HG02973 (cell line): ENCODE results near the gene KIF1B.
"Not testable (repeated sequence)": the region's sequence is repeated elsewhere in the genome, so short reads cannot be mapped to it uniquely, and the experiment has no call there.

Experiments used
- ATAC-seq: cut with Tn5 transposase; IDR thresholded peaks from one replicate; pipeline ENCODE4 v1.9.1; 2021; ENCODE audit warnings: moderate library complexity; ENCODE audit not compliant: unreplicated experiment

The KIF1B gene

GRCh38 chr1:10189659-10190058 lies 20.7 kb upstream of the KIF1B start:
- no peak for ATAC-seq

- no peak for ATAC-seq
Measured at GRCh38 chr1:10192263-10192662, 18.1 kb upstream of the KIF1B start.

- ATAC-seq: no peak
Measured at GRCh38 chr1:10193288-10193687, 17.1 kb upstream of the KIF1B start.

- ATAC-seq: no peak
Measured at GRCh38 chr1:10195570-10195969, 14.8 kb upstream of the KIF1B start.

GRCh38 chr1:10196976-10197375 lies 13.4 kb upstream of the KIF1B start:
- ATAC-seq: no peak

- no peak for ATAC-seq
Measured at GRCh38 chr1:10200620-10201019, 9.8 kb upstream of the KIF1B start.

GRCh38 chr1:10204003-10204642 lies 6.2 kb upstream of the KIF1B start:
- ATAC-seq: no peak

GRCh38 chr1:10205206-10205605 lies 5.2 kb upstream of the KIF1B start:
- ATAC-seq: not testable (repeated sequence)

GRCh38 chr1:10207810-10208209 lies 2.6 kb upstream of the KIF1B start:
- ATAC-seq: no peak

- ATAC-seq: no peak
Measured at GRCh38 chr1:10208537-10208936, 1.8 kb upstream of the KIF1B start.

- ATAC-seq: no peak
Measured at GRCh38 chr1:10209590-10209904, 823 bp upstream of the KIF1B start.

- ATAC-seq: peak; percentile 13
Measured at GRCh38 chr1:10210841-10211804, 753 bp downstream of the KIF1B start.

- no peak for ATAC-seq
Measured at GRCh38 chr1:10211805-10212410, 1.5 kb downstream of the KIF1B start.

- ATAC-seq: no peak
Measured at GRCh38 chr1:10212476-10212875, 2.1 kb downstream of the KIF1B start.

- ATAC-seq: no peak
Measured at GRCh38 chr1:10213186-10213705, 2.9 kb downstream of the KIF1B start.

- ATAC-seq: no peak
Measured at GRCh38 chr1:10216090-10216749, 5.8 kb downstream of the KIF1B start.

GRCh38 chr1:10217748-10218441 lies 7.5 kb downstream of the KIF1B start:
- no peak for ATAC-seq

GRCh38 chr1:10220200-10220599 lies 9.8 kb downstream of the KIF1B start:
- ATAC-seq: no peak

- ATAC-seq: not testable (repeated sequence)
Measured at GRCh38 chr1:10220657-10221056, 10.3 kb downstream of the KIF1B start.

GRCh38 chr1:10225573-10225972 lies 15.2 kb downstream of the KIF1B start:
- ATAC-seq: no peak

- no peak for ATAC-seq
Measured at GRCh38 chr1:10228528-10228927, 18.2 kb downstream of the KIF1B start.
